DND-41 (cell line): ENCODE data around the gene VASP.

Source experiments
- CTCF ChIP-seq: IDR thresholded peaks from 2 replicates; pipeline ENCODE4 v1.5.1; 2012; ENCODE audit warnings: borderline replicate concordance, low read length, moderate library complexity, mild to moderate bottlenecking; ENCODE audit not compliant: poor library complexity, severe bottlenecking; ENCODE audit errors: extremely low read depth
- EZH2 ChIP-seq: IDR thresholded peaks from 3 replicates; pipeline ENCODE4 v1.6.1; 2012; ENCODE audit warnings: borderline replicate concordance, low read depth, mild to moderate bottlenecking, moderate library complexity, low read length, inconsistent platforms; ENCODE audit not compliant: severe bottlenecking

- TF ChIP-seq CTCF (no peak), EZH2 (no peak)
Measured at GRCh38 chr19:45553464-45553863, 46.2 kb downstream of the VASP start.
